ENCODE data around the gene PRKN.

DNA sequence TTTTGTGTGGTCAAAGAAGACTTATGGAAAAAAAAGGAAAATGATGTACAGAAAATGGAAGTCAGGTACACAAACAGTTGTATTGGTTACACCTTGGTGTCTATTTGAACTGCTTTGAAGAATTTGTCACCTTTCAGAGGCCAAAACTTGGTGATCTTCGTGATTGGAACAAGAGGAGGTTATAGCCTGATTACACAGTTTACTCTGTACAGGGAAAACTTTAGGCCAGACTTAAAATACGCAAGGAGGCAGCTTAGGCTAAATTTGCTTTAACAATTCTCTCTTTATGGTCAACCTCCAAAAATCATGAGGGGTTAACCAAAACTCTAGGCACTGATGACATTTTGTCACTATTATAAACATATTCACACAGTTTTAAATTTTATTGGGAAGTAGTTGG lies 353.7 kb downstream of the PRKN start:
- TF ChIP-seq POU6F1 (CRISPR knock-in tag; IDR thresholded peaks at IDR 0.05; ENCODE audit: borderline replicate concordance, low read depth), result no peak
- TF ChIP-seq TOX (CRISPR knock-in tag; IDR thresholded peaks at IDR 0.05; ENCODE audit: borderline replicate concordance), result no peak
- TF ChIP-seq, protein P1, sequence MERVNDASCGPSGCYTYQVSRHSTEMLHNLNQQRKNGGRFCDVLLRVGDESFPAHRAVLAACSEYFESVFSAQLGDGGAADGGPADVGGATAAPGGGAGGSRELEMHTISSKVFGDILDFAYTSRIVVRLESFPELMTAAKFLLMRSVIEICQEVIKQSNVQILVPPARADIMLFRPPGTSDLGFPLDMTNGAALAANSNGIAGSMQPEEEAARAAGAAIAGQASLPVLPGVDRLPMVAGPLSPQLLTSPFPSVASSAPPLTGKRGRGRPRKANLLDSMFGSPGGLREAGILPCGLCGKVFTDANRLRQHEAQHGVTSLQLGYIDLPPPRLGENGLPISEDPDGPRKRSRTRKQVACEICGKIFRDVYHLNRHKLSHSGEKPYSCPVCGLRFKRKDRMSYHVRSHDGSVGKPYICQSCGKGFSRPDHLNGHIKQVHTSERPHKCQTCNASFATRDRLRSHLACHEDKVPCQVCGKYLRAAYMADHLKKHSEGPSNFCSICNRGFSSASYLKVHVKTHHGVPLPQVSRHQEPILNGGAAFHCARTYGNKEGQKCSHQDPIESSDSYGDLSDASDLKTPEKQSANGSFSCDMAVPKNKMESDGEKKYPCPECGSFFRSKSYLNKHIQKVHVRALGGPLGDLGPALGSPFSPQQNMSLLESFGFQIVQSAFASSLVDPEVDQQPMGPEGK (CRISPR knock-in tag; IDR thresholded peaks at IDR 0.05; ENCODE audit: borderline replicate concordance), result no peak
- no peak for TF ChIP-seq ZFP30 (CRISPR knock-in tag; IDR thresholded peaks at IDR 0.05)
- no peak for TF ChIP-seq ARNTL (CRISPR knock-in tag; IDR thresholded peaks at IDR 0.05; ENCODE audit: borderline replicate concordance, low read depth)
- TF ChIP-seq RARB (CRISPR knock-in tag; IDR thresholded peaks at IDR 0.05), result no peak
- no peak for TF ChIP-seq ZFP3 (CRISPR knock-in tag; IDR thresholded peaks at IDR 0.05)
- TF ChIP-seq, protein P2, sequence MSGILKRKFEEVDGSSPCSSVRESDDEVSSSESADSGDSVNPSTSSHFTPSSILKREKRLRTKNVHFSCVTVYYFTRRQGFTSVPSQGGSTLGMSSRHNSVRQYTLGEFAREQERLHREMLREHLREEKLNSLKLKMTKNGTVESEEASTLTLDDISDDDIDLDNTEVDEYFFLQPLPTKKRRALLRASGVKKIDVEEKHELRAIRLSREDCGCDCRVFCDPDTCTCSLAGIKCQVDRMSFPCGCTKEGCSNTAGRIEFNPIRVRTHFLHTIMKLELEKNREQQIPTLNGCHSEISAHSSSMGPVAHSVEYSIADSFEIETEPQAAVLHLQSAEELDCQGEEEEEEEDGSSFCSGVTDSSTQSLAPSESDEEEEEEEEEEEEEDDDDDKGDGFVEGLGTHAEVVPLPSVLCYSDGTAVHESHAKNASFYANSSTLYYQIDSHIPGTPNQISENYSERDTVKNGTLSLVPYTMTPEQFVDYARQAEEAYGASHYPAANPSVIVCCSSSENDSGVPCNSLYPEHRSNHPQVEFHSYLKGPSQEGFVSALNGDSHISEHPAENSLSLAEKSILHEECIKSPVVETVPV (CRISPR knock-in tag; IDR thresholded peaks at IDR 0.05), result no peak
- TF ChIP-seq BACH2 (CRISPR knock-in tag; IDR thresholded peaks at IDR 0.05; ENCODE audit: borderline replicate concordance), result no peak

Data from SK-N-SH treated with all-trans-retinoic acid at 6 μM for 48 hours (cell line).